WTC11 (cell line): Measurements from ENCODE around the gene OBSCN. TPM values are rescaled to one million over a fixed set of nuclear protein-coding genes. Genes with fewer than 3 reads are reported as not detected.

ENCODE experiments used
- ATAC-seq: fragments of 200-7000 bp; cut with Tn5 transposase; 2 replicates; pipeline ENCODE4 v1.10.0; 2021; ENCODE audit warnings: mild to moderate bottlenecking, moderate library complexity
- CTCF ChIA-PET: fragments of 300-600 bp; sonication (Branson Sonifier 250); formaldehyde crosslinking; loops from one replicate; lab custom pipeline; 2021; ENCODE audit warnings: antibody characterized with exemption; lab: Charles Lee
- POLR2A ChIA-PET: fragments of 350-600 bp; sonication (Branson Sonifier 250); formaldehyde crosslinking; loops from one replicate; lab custom pipeline; 2021; ENCODE audit warnings: antibody characterized with exemption; lab: Charles Lee
- DNase-seq: peaks from one replicate; pipeline ENCODE4 v3.0.0; 2021; ENCODE audit warnings: low spot score
- H3K27ac Mint-ChIP-seq: 2 replicates; pipeline ENCODE4 v1.8.0; 2021; ENCODE audit warnings: mixed read lengths
- H3K27me3 Mint-ChIP-seq: 2 replicates; pipeline ENCODE4 v1.8.0; 2021; ENCODE audit warnings: low read depth, mild to moderate bottlenecking, moderate library complexity, mixed read lengths
- H3K36me3 Mint-ChIP-seq: 2 replicates; pipeline ENCODE4 v1.8.0; 2021; ENCODE audit warnings: mixed read lengths
- H3K4me1 Mint-ChIP-seq: 2 replicates; pipeline ENCODE4 v1.8.0; 2022; ENCODE audit warnings: mixed read lengths
- H3K4me3 Mint-ChIP-seq: 2 replicates; pipeline ENCODE4 v1.8.0; 2021; ENCODE audit warnings: mild to moderate bottlenecking, moderate library complexity, mixed read lengths
- H3K9me3 Mint-ChIP-seq: 2 replicates; pipeline ENCODE4 v1.8.0; 2021; ENCODE audit warnings: mixed read lengths
- CBFB ChIP-seq: sonication (generic); formaldehyde crosslinking; IDR thresholded peaks from 2 replicates; pipeline ENCODE4 v1.8.1; 2022; ENCODE audit warnings: mild to moderate bottlenecking, low read depth, missing genetic modification reagents
- ETV6 ChIP-seq: sonication (generic); formaldehyde crosslinking; IDR thresholded peaks from 2 replicates; pipeline ENCODE4 v1.8.1; 2022; ENCODE audit warnings: mild to moderate bottlenecking, missing genetic modification reagents
- GTF2I ChIP-seq: fragments of 250-450 bp; sonication (Bioruptor Pico); conservative IDR thresholded peaks from 2 replicates; pipeline ENCODE4 v1.4.0; 2021; ENCODE audit warnings: mild to moderate bottlenecking
- IRF2 ChIP-seq: sonication (generic); formaldehyde crosslinking; IDR thresholded peaks from 2 replicates; pipeline ENCODE4 v1.8.0; 2022; ENCODE audit warnings: low read depth, missing genetic modification reagents, borderline replicate concordance
- JUN ChIP-seq: sonication (generic); formaldehyde crosslinking; IDR thresholded peaks from 2 replicates; pipeline ENCODE4 v1.8.0; 2023; ENCODE audit warnings: mild to moderate bottlenecking, missing genetic modification reagents
- KAT7 ChIP-seq: sonication (generic); formaldehyde crosslinking; IDR thresholded peaks from 2 replicates; pipeline ENCODE4 v1.8.1; 2023; ENCODE audit warnings: missing genetic modification reagents, mild to moderate bottlenecking, borderline replicate concordance
- MYBL2 ChIP-seq: sonication (generic); formaldehyde crosslinking; IDR thresholded peaks from 2 replicates; pipeline ENCODE4 v1.8.1; 2023; ENCODE audit warnings: mild to moderate bottlenecking, moderate library complexity, missing genetic modification reagents
- SMAD3 ChIP-seq: sonication (generic); formaldehyde crosslinking; IDR thresholded peaks from 2 replicates; pipeline ENCODE4 v1.8.0; 2022; ENCODE audit warnings: missing genetic modification reagents, mild to moderate bottlenecking, borderline replicate concordance
- SMAD4 ChIP-seq: sonication (generic); formaldehyde crosslinking; IDR thresholded peaks from 2 replicates; pipeline ENCODE4 v1.8.0; 2022; ENCODE audit warnings: mild to moderate bottlenecking, missing genetic modification reagents
- TP53 ChIP-seq: sonication (generic); formaldehyde crosslinking; IDR thresholded peaks from 2 replicates; pipeline ENCODE4 v1.8.1; 2023; ENCODE audit warnings: mild to moderate bottlenecking, missing genetic modification reagents
- ZBTB21 ChIP-seq: sonication (generic); formaldehyde crosslinking; IDR thresholded peaks from 2 replicates; pipeline ENCODE4 v1.8.1; 2023; ENCODE audit warnings: mild to moderate bottlenecking, missing genetic modification reagents, borderline replicate concordance
- total RNA-seq: library from RNA; stranded (reverse); gene quantifications from 3 replicates; pipeline ENCODE4 v1.2.3, GENCODE V29; 2021
- TF ChIP-seq, protein P1 (sequence below): sonication (generic); formaldehyde crosslinking; IDR thresholded peaks from 2 replicates; pipeline ENCODE4 v1.8.1; 2022; ENCODE audit warnings: low read depth, mild to moderate bottlenecking, moderate library complexity, missing genetic modification reagents, borderline replicate concordance
- TF ChIP-seq, protein P2 (sequence below): sonication (generic); formaldehyde crosslinking; IDR thresholded peaks from 2 replicates; pipeline ENCODE4 v1.8.1; 2023; ENCODE audit warnings: mild to moderate bottlenecking, missing genetic modification reagents, moderate library complexity
- TF ChIP-seq, protein P3 (sequence below): sonication (generic); formaldehyde crosslinking; IDR thresholded peaks from 2 replicates; pipeline ENCODE4 v1.8.1; 2023; ENCODE audit warnings: mild to moderate bottlenecking, moderate library complexity, missing genetic modification reagents
- TF ChIP-seq, protein P4 (sequence below): fragments of 250-450 bp; sonication (Bioruptor Pico); IDR thresholded peaks from 2 replicates; pipeline ENCODE4 v1.9.0; 2021; ENCODE audit warnings: mild to moderate bottlenecking
- TF ChIP-seq, protein P5 (sequence below): sonication (generic); formaldehyde crosslinking; IDR thresholded peaks from 2 replicates; pipeline ENCODE4 v1.8.1; 2023; ENCODE audit warnings: mild to moderate bottlenecking, missing genetic modification reagents
- TF ChIP-seq, protein P6 (sequence below): fragments of 250-450 bp; sonication (Bioruptor Pico); conservative IDR thresholded peaks from 2 replicates; pipeline ENCODE4 v1.9.0; 2021; ENCODE audit warnings: mild to moderate bottlenecking
- TF ChIP-seq, protein P7 (sequence below): sonication (generic); formaldehyde crosslinking; IDR thresholded peaks from 2 replicates; pipeline ENCODE4 v1.8.0; 2022; ENCODE audit warnings: mild to moderate bottlenecking, missing genetic modification reagents
- TF ChIP-seq, protein P8 (sequence below): sonication (generic); formaldehyde crosslinking; IDR thresholded peaks from 2 replicates; pipeline ENCODE4 v1.8.0; 2022; ENCODE audit warnings: missing genetic modification reagents
- TF ChIP-seq, protein P9 (sequence below): fragments of 200-600 bp; IDR thresholded peaks from 2 replicates; pipeline ENCODE4 v1.8.0; 2022; ENCODE audit warnings: antibody characterized with exemption

Gene OBSCN
- total RNA-seq, 1 experiment from 2014 or later = 38.8 TPM

DNA sequence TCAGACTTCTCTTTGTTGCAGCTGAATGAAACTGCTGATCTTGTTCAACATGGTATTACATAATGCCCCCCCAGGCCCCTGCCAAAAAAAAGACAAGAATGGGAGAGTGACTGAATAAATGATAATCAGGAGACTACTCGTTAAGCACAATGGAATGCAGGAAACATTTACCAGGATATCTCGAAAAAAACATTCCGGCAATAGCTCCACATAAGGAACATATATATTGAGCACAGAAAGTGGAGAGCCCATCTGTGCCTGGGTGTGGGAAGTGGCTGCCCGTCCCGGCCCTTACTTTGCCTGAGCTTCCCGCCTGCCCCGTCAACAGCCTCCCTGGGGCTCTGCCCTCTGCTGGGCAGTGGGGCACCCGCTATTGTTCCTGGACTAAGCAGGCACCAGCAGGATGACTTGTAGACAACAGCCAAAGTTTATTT lies 185.4 kb downstream of the OBSCN start:
- ChIA-PET CTCF (interaction anchor here (0.5 to 2.1 kb wide), 12 partner anchors 12 to 394 kb away, joined by 3 to 17 read pairs (median 3); partner anchors contain the start of gene TRIM11), POLR2A (interaction anchor here (1.9 kb wide), 1 partner anchor 13 kb away, joined by 4 read pairs; the partner anchor contains the start of gene TRIM11)
- Mint-ChIP-seq H3K27ac (no peak overlapping the region; the same call in 1 of the 2 replicates), H3K4me3 (no peak overlapping the region), H3K27me3 (no peaks in the 10 kb centered on the region), H3K4me1 (no peaks in the 10 kb centered on the region), H3K9me3 (no peaks in the 10 kb centered on the region), H3K36me3 (peaks cover 23% of the 10 kb centered on the region)
- peak; percentile 73; the same call in 1 of the 2 replicates for ATAC-seq
- no peak for DNase-seq
- TF ChIP-seq, protein P1, sequence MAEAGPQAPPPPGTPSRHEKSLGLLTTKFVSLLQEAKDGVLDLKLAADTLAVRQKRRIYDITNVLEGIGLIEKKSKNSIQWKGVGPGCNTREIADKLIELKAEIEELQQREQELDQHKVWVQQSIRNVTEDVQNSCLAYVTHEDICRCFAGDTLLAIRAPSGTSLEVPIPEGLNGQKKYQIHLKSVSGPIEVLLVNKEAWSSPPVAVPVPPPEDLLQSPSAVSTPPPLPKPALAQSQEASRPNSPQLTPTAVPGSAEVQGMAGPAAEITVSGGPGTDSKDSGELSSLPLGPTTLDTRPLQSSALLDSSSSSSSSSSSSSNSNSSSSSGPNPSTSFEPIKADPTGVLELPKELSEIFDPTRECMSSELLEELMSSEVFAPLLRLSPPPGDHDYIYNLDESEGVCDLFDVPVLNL = no peak
- TF ChIP-seq, protein P2, sequence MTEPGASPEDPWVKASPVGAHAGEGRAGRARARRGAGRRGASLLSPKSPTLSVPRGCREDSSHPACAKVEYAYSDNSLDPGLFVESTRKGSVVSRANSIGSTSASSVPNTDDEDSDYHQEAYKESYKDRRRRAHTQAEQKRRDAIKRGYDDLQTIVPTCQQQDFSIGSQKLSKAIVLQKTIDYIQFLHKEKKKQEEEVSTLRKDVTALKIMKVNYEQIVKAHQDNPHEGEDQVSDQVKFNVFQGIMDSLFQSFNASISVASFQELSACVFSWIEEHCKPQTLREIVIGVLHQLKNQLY = no peak
- TF ChIP-seq IRF2 (no peak), ZBTB21 (CRISPR knock-in tag) (no peak), SMAD3 (CRISPR knock-in tag) (no peak), CBFB (CRISPR knock-in tag) (no peak), KAT7 (no peak), TP53 (no peak), JUN (CRISPR knock-in tag) (no peak)
- TF ChIP-seq, protein P3, sequence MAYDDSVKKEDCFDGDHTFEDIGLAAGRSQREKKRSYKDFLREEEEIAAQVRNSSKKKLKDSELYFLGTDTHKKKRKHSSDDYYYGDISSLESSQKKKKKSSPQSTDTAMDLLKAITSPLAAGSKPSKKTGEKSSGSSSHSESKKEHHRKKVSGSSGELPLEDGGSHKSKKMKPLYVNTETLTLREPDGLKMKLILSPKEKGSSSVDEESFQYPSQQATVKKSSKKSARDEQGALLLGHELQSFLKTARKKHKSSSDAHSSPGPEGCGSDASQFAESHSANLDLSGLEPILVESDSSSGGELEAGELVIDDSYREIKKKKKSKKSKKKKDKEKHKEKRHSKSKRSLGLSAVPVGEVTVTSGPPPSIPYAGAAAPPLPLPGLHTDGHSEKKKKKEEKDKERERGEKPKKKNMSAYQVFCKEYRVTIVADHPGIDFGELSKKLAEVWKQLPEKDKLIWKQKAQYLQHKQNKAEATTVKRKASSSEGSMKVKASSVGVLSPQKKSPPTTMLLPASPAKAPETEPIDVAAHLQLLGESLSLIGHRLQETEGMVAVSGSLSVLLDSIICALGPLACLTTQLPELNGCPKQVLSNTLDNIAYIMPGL (CRISPR knock-in tag) = no peak
- TF ChIP-seq, protein P4, sequence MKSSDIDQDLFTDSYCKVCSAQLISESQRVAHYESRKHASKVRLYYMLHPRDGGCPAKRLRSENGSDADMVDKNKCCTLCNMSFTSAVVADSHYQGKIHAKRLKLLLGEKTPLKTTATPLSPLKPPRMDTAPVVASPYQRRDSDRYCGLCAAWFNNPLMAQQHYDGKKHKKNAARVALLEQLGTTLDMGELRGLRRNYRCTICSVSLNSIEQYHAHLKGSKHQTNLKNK (CRISPR knock-in tag) = no peak
- TF ChIP-seq, protein P5, sequence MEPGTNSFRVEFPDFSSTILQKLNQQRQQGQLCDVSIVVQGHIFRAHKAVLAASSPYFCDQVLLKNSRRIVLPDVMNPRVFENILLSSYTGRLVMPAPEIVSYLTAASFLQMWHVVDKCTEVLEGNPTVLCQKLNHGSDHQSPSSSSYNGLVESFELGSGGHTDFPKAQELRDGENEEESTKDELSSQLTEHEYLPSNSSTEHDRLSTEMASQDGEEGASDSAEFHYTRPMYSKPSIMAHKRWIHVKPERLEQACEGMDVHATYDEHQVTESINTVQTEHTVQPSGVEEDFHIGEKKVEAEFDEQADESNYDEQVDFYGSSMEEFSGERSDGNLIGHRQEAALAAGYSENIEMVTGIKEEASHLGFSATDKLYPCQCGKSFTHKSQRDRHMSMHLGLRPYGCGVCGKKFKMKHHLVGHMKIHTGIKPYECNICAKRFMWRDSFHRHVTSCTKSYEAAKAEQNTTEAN = no peak

DNA sequence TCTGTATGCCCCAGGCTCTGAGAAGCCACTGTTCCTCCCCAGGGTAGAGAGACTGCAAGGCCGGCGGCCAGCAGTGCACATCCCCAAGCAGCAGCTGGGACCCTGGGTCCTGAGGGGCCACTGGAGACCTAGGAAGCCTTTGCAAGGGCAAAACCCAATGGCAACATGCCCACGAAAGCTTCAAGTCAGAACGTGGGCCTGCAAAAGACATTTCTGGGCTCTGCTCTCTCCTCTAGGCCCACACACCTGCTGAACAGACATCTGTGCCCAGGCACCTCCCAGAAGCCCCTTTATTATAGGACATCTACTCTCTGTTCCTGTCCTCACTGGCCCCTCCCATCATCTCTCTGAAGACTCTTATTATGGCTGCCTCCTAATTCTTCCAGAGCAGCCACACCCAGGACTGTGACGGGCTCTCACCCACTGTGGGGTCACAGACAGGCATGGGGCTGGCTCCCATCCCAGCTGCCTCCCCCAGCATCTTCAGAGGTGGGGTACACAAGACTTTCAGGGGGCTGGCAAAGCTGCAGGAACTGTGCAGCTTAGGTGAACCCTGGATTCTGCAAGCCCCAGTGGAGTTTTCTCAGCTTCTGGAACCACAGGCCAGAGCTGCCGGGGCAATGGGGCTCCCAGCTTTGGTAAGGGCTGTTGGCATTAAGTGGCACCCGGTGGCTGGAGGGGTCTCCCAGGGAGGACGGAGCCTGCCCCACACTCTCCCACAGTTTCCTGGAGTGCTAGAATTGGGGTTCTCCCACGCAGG lies 186.1 kb downstream of the OBSCN start:
- ATAC-seq (no peak), DNase-seq (no peak)
- Mint-ChIP-seq H3K27me3 (no peaks in the 10 kb centered on the region), H3K4me3 (no peak overlapping the region), H3K27ac (no peak overlapping the region; the same call in 1 of the 2 replicates), H3K36me3 (peaks cover 23% of the 10 kb centered on the region), H3K4me1 (no peaks in the 10 kb centered on the region), H3K9me3 (no peaks in the 10 kb centered on the region)
- ChIA-PET POLR2A (interaction anchor here (1.9 kb wide), 1 partner anchor 12 kb away, joined by 4 read pairs; the partner anchor contains the start of gene TRIM11), CTCF (interaction anchor here (0.8 to 2.1 kb wide), 9 partner anchors 12 to 106 kb away, joined by 3 to 17 read pairs (median 4); partner anchors contain the start of gene TRIM11)
- no peak for TF ChIP-seq MYBL2 (CRISPR knock-in tag)
- TF ChIP-seq, protein P6, sequence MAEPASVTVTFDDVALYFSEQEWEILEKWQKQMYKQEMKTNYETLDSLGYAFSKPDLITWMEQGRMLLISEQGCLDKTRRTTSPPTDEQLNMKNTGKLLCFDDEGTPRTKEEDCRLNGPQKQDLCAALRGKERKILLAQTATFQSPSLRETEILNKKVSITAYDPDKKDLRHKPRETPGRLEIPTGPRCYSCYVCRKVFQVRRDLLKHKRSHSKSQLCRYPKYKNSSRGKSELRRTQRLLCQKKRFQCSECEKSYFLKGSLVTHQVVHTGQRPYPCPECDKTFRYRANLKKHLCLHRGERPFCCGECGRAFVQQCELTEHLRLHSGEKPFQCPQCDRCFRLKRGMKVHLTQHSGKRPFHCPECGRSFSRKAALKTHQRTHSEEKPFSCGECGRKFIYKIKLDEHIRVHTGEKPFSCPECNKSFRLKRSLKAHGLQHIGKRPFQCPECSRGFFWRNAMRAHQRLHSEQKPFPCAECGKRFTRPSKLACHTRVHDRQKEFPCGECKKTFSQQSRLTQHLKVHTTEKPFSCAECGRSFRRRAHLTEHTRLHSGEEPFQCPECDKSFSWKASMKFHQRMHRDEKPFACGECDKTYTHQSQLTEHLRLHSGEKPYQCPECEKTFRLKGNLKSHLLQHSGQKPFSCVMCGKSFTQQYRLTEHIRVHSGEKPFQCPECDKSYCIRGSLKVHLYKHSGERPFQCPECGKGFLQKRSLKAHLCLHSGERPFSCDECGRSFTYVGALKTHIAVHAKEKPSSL = no peak
- TF ChIP-seq, protein P7, sequence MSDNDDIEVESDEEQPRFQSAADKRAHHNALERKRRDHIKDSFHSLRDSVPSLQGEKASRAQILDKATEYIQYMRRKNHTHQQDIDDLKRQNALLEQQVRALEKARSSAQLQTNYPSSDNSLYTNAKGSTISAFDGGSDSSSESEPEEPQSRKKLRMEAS = no peak
- TF ChIP-seq, protein P8, sequence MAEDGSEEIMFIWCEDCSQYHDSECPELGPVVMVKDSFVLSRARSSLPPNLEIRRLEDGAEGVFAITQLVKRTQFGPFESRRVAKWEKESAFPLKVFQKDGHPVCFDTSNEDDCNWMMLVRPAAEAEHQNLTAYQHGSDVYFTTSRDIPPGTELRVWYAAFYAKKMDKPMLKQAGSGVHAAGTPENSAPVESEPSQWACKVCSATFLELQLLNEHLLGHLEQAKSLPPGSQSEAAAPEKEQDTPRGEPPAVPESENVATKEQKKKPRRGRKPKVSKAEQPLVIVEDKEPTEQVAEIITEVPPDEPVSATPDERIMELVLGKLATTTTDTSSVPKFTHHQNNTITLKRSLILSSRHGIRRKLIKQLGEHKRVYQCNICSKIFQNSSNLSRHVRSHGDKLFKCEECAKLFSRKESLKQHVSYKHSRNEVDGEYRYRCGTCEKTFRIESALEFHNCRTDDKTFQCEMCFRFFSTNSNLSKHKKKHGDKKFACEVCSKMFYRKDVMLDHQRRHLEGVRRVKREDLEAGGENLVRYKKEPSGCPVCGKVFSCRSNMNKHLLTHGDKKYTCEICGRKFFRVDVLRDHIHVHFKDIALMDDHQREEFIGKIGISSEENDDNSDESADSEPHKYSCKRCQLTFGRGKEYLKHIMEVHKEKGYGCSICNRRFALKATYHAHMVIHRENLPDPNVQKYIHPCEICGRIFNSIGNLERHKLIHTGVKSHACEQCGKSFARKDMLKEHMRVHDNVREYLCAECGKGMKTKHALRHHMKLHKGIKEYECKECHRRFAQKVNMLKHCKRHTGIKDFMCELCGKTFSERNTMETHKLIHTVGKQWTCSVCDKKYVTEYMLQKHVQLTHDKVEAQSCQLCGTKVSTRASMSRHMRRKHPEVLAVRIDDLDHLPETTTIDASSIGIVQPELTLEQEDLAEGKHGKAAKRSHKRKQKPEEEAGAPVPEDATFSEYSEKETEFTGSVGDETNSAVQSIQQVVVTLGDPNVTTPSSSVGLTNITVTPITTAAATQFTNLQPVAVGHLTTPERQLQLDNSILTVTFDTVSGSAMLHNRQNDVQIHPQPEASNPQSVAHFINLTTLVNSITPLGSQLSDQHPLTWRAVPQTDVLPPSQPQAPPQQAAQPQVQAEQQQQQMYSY (CRISPR knock-in tag) = no peak
- TF ChIP-seq, protein P9, sequence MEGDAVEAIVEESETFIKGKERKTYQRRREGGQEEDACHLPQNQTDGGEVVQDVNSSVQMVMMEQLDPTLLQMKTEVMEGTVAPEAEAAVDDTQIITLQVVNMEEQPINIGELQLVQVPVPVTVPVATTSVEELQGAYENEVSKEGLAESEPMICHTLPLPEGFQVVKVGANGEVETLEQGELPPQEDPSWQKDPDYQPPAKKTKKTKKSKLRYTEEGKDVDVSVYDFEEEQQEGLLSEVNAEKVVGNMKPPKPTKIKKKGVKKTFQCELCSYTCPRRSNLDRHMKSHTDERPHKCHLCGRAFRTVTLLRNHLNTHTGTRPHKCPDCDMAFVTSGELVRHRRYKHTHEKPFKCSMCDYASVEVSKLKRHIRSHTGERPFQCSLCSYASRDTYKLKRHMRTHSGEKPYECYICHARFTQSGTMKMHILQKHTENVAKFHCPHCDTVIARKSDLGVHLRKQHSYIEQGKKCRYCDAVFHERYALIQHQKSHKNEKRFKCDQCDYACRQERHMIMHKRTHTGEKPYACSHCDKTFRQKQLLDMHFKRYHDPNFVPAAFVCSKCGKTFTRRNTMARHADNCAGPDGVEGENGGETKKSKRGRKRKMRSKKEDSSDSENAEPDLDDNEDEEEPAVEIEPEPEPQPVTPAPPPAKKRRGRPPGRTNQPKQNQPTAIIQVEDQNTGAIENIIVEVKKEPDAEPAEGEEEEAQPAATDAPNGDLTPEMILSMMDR = no peak
- TF ChIP-seq SMAD4 = no peak
- TF ChIP-seq ETV6 = no peak
- TF ChIP-seq GTF2I (CRISPR knock-in tag) = no peak
